Uterus (tissue), 2 donors: ENCODE measurements around the gene SPTLC2.

ENCODE experiments used
- POLR2A ChIP-seq, 2 donors: fragments of 450-650 bp; IDR thresholded peaks; one replicate each; pipeline ENCODE4 v1.6.1; 2016; ENCODE audit warnings: antibody characterized with exemption in 2 of 2, mild to moderate bottlenecking in 1 of 2, moderate library complexity in 1 of 2
- TF ChIP-seq, protein P1 (sequence below), 4 experiments: fragments of 200-600 bp in 2 of 4; fragments of 450-650 bp in 2 of 4; sonication (generic) in 2 of 4; IDR thresholded peaks; one replicate each; pipeline ENCODE4 v1.5.1; 2016 to 2019; ENCODE audit warnings: antibody characterized with exemption in 4 of 4, mild to moderate bottlenecking in 2 of 4, moderate library complexity in 1 of 4

- no peak for TF ChIP-seq POLR2A (IDR thresholded peaks at IDR 0.05)
- TF ChIP-seq, protein P1, sequence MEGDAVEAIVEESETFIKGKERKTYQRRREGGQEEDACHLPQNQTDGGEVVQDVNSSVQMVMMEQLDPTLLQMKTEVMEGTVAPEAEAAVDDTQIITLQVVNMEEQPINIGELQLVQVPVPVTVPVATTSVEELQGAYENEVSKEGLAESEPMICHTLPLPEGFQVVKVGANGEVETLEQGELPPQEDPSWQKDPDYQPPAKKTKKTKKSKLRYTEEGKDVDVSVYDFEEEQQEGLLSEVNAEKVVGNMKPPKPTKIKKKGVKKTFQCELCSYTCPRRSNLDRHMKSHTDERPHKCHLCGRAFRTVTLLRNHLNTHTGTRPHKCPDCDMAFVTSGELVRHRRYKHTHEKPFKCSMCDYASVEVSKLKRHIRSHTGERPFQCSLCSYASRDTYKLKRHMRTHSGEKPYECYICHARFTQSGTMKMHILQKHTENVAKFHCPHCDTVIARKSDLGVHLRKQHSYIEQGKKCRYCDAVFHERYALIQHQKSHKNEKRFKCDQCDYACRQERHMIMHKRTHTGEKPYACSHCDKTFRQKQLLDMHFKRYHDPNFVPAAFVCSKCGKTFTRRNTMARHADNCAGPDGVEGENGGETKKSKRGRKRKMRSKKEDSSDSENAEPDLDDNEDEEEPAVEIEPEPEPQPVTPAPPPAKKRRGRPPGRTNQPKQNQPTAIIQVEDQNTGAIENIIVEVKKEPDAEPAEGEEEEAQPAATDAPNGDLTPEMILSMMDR (IDR thresholded peaks at IDR 0.05), result no peak
Observed at GRCh38 chr14:77659831-77660230, 43.4 kb upstream of the SPTLC2 start.
